H9 (cell line): ENCODE data around the gene RPL18. TPM values are rescaled to one million over a fixed set of nuclear protein-coding genes. Genes with fewer than 3 reads are reported as not detected.

Experiments
- DNase-seq: peaks from one replicate; pipeline ENCODE4 v3.0.0-alpha.2; 2017
- H2AFZ ChIP-seq: one replicate; pipeline ENCODE4 v1.6.1; 2013; ENCODE audit warnings: mild to moderate bottlenecking, low read length, control low read depth, moderate library complexity
- H2AK5ac ChIP-seq: 2 replicates; pipeline ENCODE4 v1.6.1; 2013; ENCODE audit warnings: low read length, control low read depth, mixed read lengths; ENCODE audit not compliant: insufficient read length
- H2BK120ac ChIP-seq: one replicate; pipeline ENCODE4 v1.6.1; 2013; ENCODE audit warnings: low read depth, mild to moderate bottlenecking, low read length, control low read depth, inconsistent platforms; ENCODE audit not compliant: poor library complexity, severe bottlenecking
- H2BK12ac ChIP-seq: 2 replicates; pipeline ENCODE4 v1.6.1; 2013; ENCODE audit warnings: low read length, control low read depth, mixed read lengths, low read depth; ENCODE audit not compliant: insufficient read length
- H2BK15ac ChIP-seq: 2 replicates; pipeline ENCODE4 v1.6.1; 2013; ENCODE audit warnings: low read depth, low read length, control low read depth
- H2BK20ac ChIP-seq: one replicate; pipeline ENCODE4 v1.6.1; 2013; ENCODE audit warnings: low read depth, mild to moderate bottlenecking, low read length, control low read depth, inconsistent platforms; ENCODE audit not compliant: poor library complexity, severe bottlenecking
- H2BK5ac ChIP-seq: 2 replicates; pipeline ENCODE4 v1.6.1; 2013; ENCODE audit warnings: low read length, control low read depth, mixed read lengths; ENCODE audit not compliant: insufficient read length
- H3K14ac ChIP-seq: 2 replicates; pipeline ENCODE4 v1.6.1; 2013; ENCODE audit warnings: low read length, control low read depth; ENCODE audit not compliant: insufficient read depth
- H3K18ac ChIP-seq: 2 replicates; pipeline ENCODE4 v1.6.1; 2013; ENCODE audit warnings: low read depth, mild to moderate bottlenecking, mixed read lengths, low read length, control low read depth; ENCODE audit not compliant: insufficient read length
- H3K23ac ChIP-seq: 2 replicates; pipeline ENCODE4 v1.6.1; 2013; ENCODE audit warnings: low read length, control low read depth, mixed read lengths, low read depth; ENCODE audit not compliant: insufficient read length
- H3K23me2 ChIP-seq: 2 replicates; pipeline ENCODE4 v1.6.1; 2013; ENCODE audit warnings: low read depth, mild to moderate bottlenecking, mixed read lengths, low read length, control low read depth; ENCODE audit not compliant: insufficient read length, poor library complexity, severe bottlenecking
- H3K27ac ChIP-seq: 2 replicates; pipeline ENCODE4 v1.5.1; 2013; ENCODE audit warnings: low read length, control low read depth, mixed read lengths, low read depth; ENCODE audit not compliant: insufficient read length
- H3K27me3 ChIP-seq: 2 replicates; pipeline ENCODE4 v1.6.1; 2013; ENCODE audit warnings: low read length, control low read depth, inconsistent platforms; ENCODE audit not compliant: insufficient read depth
- H3K4ac ChIP-seq: 2 replicates; pipeline ENCODE4 v1.6.1; 2013; ENCODE audit warnings: low read depth, mild to moderate bottlenecking, control low read depth, inconsistent platforms, low read length, moderate library complexity
- H3K4me1 ChIP-seq: 2 replicates; pipeline ENCODE4 v1.6.1; 2013; ENCODE audit warnings: low read length, control low read depth, inconsistent platforms; ENCODE audit not compliant: insufficient read depth
- H3K4me2 ChIP-seq: 2 replicates; pipeline ENCODE4 v1.6.1; 2013; ENCODE audit warnings: low read length, control low read depth, mixed read lengths; ENCODE audit not compliant: insufficient read length, insufficient read depth
- H3K56ac ChIP-seq: 2 replicates; pipeline ENCODE4 v1.6.1; 2013; ENCODE audit warnings: low read depth, mild to moderate bottlenecking, mixed read lengths, low read length, control low read depth; ENCODE audit not compliant: insufficient read length
- H3K79me1 ChIP-seq: 2 replicates; pipeline ENCODE4 v1.6.1; 2013; ENCODE audit warnings: low read depth, mild to moderate bottlenecking, moderate library complexity, low read length, control low read depth, inconsistent platforms; ENCODE audit not compliant: insufficient read depth, poor library complexity, severe bottlenecking
- H3K79me2 ChIP-seq: 2 replicates; pipeline ENCODE4 v1.6.1; 2013; ENCODE audit warnings: low read length, control low read depth, inconsistent platforms; ENCODE audit not compliant: insufficient read depth
- H3K9ac ChIP-seq: 2 replicates; pipeline ENCODE4 v1.6.1; 2013; ENCODE audit warnings: low read length, control low read depth, mixed read lengths; ENCODE audit not compliant: insufficient read length; ENCODE audit errors: extremely low read depth
- H3K9me3 ChIP-seq: one replicate; pipeline ENCODE4 v1.6.1; 2013; ENCODE audit warnings: low read depth, low read length, inconsistent platforms; ENCODE audit not compliant: control insufficient read depth
- H3T11ph ChIP-seq: one replicate; pipeline ENCODE4 v1.6.1; 2013; ENCODE audit warnings: mild to moderate bottlenecking, low read length, control low read depth, inconsistent platforms
- H4K20me1 ChIP-seq: one replicate; pipeline ENCODE4 v1.6.1; 2013; ENCODE audit not compliant: control insufficient read depth, insufficient read length, insufficient read depth
- H4K5ac ChIP-seq: 2 replicates; pipeline ENCODE4 v1.6.1; 2013; ENCODE audit warnings: low read depth, mild to moderate bottlenecking, mixed read lengths, low read length, control low read depth; ENCODE audit not compliant: insufficient read length
- H4K8ac ChIP-seq: replicated peaks from 2 replicates; pipeline ENCODE4 v1.6.1; 2013; ENCODE audit warnings: low read length, control low read depth, mixed read lengths, low read depth; ENCODE audit not compliant: insufficient read length
- H4K91ac ChIP-seq: 2 replicates; pipeline ENCODE4 v1.6.1; 2013; ENCODE audit warnings: low read depth, mild to moderate bottlenecking, moderate library complexity, mixed read lengths, low read length, control low read depth; ENCODE audit not compliant: insufficient read length
- H3K27ac Mint-ChIP-seq, 3 experiments: 2 replicates in 2 of 3; 3 replicates in 1 of 3; pipeline ENCODE4 v1.8.0; 2020 to 2021; ENCODE audit warnings: mixed read lengths in 3 of 3, mild to moderate bottlenecking in 1 of 3, moderate library complexity in 1 of 3
- H3K27me3 Mint-ChIP-seq: 2 replicates; pipeline ENCODE4 v1.8.0; 2021; ENCODE audit warnings: low read depth, mild to moderate bottlenecking, moderate library complexity, mixed read lengths
- H3K36me3 Mint-ChIP-seq, 3 experiments: 2 replicates in 2 of 3; 3 replicates in 1 of 3; pipeline ENCODE4 v1.8.0; 2020 to 2021; ENCODE audit warnings: low read depth in 3 of 3, mixed read lengths in 3 of 3; ENCODE audit not compliant: insufficient read depth in 1 of 3
- H3K4me1 Mint-ChIP-seq, 2 experiments: 2 replicates each; pipeline ENCODE4 v1.8.0; 2020; ENCODE audit warnings: mixed read lengths in 2 of 2
- H3K4me3 Mint-ChIP-seq, 2 experiments: 2 replicates in 1 of 2; 3 replicates in 1 of 2; pipeline ENCODE4 v1.8.0; 2020 to 2021; ENCODE audit warnings: mild to moderate bottlenecking in 2 of 2, mixed read lengths in 2 of 2, moderate library complexity in 1 of 2
- H3K9me3 Mint-ChIP-seq, 2 experiments: 2 replicates in 1 of 2; 3 replicates in 1 of 2; pipeline ENCODE4 v1.8.0; 2020; ENCODE audit warnings: mild to moderate bottlenecking in 2 of 2, mixed read lengths in 2 of 2, moderate library complexity in 1 of 2
- CTCF ChIP-seq: fragments of 200-600 bp; sonication (generic); conservative IDR thresholded peaks from 3 replicates; pipeline ENCODE4 v1.8.0; 2021; ENCODE audit warnings: antibody characterized with exemption, mild to moderate bottlenecking
- WGBS: extraction: QIAGEN DNeasy Blood & Tissue Kit; methylation state at CpG from one replicate; pipeline ENCODE4 v1.1.7; 2013; ENCODE audit warnings: missing lambda C conversion rate, low lambda C conversion rate, mixed read lengths; ENCODE audit not compliant: insufficient read length; ENCODE audit errors: extremely low coverage; 5-methylcytosine and 5-hydroxymethylcytosine counted together
- total RNA-seq: library from RNA; stranded (reverse); gene quantifications from 2 replicates; pipeline ENCODE4 v1.2.1, GENCODE V29; 2021

Gene RPL18
- total RNA-seq, 1 experiment from 2014 or later, result 1,855 TPM

GRCh38 chr19:48596679-48597465 is 22.1 kb downstream of the RPL18 start:
- no CpG with 5 or more reads among the region's 39 CpGs for WGBS

More at GRCh38 chr19:48596679-48597465, 22.1 kb downstream of the RPL18 start:
- H3K27ac ChIP-seq, result no peak overlapping the region
- H2BK120ac ChIP-seq, result no peak overlapping the region
- no peak overlapping the region for H2BK12ac ChIP-seq
- no peaks in the 10 kb centered on the region for H3K27me3 ChIP-seq
- DNase-seq, result no peak
- Mint-ChIP-seq H3K27ac (no peak overlapping the region), H3K9me3 (no peaks in the 10 kb centered on the region), H3K4me3 (no peak overlapping the region), H3K27me3 (peaks cover 3% of the 10 kb centered on the region), H3K4me1 (no peaks in the 10 kb centered on the region), H3K36me3 (no peaks in the 10 kb centered on the region; a peak in 1 of 7 replicates)
- H2BK20ac ChIP-seq, result no peak overlapping the region
- no peak overlapping the region for H2AFZ ChIP-seq
- no peak overlapping the region for H4K5ac ChIP-seq
- H3K23me2 ChIP-seq, result no peaks in the 10 kb centered on the region
- H2BK5ac ChIP-seq, result no peak overlapping the region
- H3K4me1 ChIP-seq, result no peaks in the 10 kb centered on the region
- H3K23ac ChIP-seq, result no peak overlapping the region
- no peak overlapping the region for H3K4me2 ChIP-seq
- H2AK5ac ChIP-seq, result no peak overlapping the region
- H2BK15ac ChIP-seq, result no peak overlapping the region
- no peak overlapping the region for H3K9ac ChIP-seq
- H3K18ac ChIP-seq, result no peak overlapping the region
- H3K56ac ChIP-seq, result no peak overlapping the region
- H3T11ph ChIP-seq, result no peak overlapping the region
- no peak overlapping the region; the same call in 1 of the 2 replicates for H3K4ac ChIP-seq
- TF ChIP-seq CTCF, result no peak
- no peak overlapping the region for H4K8ac ChIP-seq
- no peaks in the 10 kb centered on the region for H3K79me2 ChIP-seq
- H4K91ac ChIP-seq, result no peak overlapping the region
- no peaks in the 10 kb centered on the region for H3K9me3 ChIP-seq
- no peaks in the 10 kb centered on the region for H3K79me1 ChIP-seq
- no peaks in the 10 kb centered on the region for H4K20me1 ChIP-seq
- no peak overlapping the region for H3K14ac ChIP-seq
